ENCODE results near the gene CHD9.

The CHD9 gene

GRCh38 chr16:53053967-53054669 is 673 bp upstream of the CHD9 start:
- peak overlapping the region; percentile 75 for H3K9ac ChIP-seq (ENCODE audit: low read length)
- peak overlapping the region; percentile 89 for H3K4me3 ChIP-seq (ENCODE audit: low read length)
- peaks cover 12% of the 10 kb centered on the region for H3K4me1 ChIP-seq (ENCODE audit: low read length)
- peak; percentile 48 for DNase-seq
- H3K4me2 ChIP-seq (ENCODE audit: low read depth, low read length), result peak overlapping the region; percentile 93
- H3K9me2 ChIP-seq (replicated peaks; ENCODE audit: insufficient read depth, low read length), result no peaks in the 10 kb centered on the region
- H3K27me3 ChIP-seq (replicated peaks; ENCODE audit: insufficient read depth, low read length), result no peaks in the 10 kb centered on the region
- H3K27ac ChIP-seq (ENCODE audit: low read length), result no peak overlapping the region
- TF ChIP-seq EZH2 (optimal IDR thresholded peaks at IDR 0.05; ENCODE audit: low read depth, low read length) (no peak), CTCF (IDR thresholded peaks at IDR 0.05; ENCODE audit: low read length) (no peak), EZH2phosphoT487 (IDR thresholded peaks at IDR 0.05; ENCODE audit: low read length) (no peak)
- H2AFZ ChIP-seq (ENCODE audit: low read length), result peak overlapping the region; percentile 92
- H3K9me3 ChIP-seq (replicated peaks; ENCODE audit: insufficient read depth, low read length), result no peaks in the 10 kb centered on the region
- H4K20me1 ChIP-seq (ENCODE audit: insufficient read depth, low read length), result no peaks in the 10 kb centered on the region
- peaks cover 38% of the 10 kb centered on the region for H3K79me2 ChIP-seq (ENCODE audit: low read length)
- no peaks in the 10 kb centered on the region; the same call in 1 of the 2 replicates for H3F3A ChIP-seq (ENCODE audit: insufficient read depth, low read length)
- H3K36me3 ChIP-seq (replicated peaks; ENCODE audit: insufficient read depth, low read length), result no peaks in the 10 kb centered on the region

- H3K9me3 ChIP-seq (replicated peaks; ENCODE audit: insufficient read depth, low read length), result no peaks in the 10 kb centered on the region
- DNase-seq, result peak; percentile 45
- no peaks in the 10 kb centered on the region for H3K36me3 ChIP-seq (replicated peaks; ENCODE audit: insufficient read depth, low read length)
- peak overlapping the region; percentile 75 for H3K9ac ChIP-seq (ENCODE audit: low read length)
- no peaks in the 10 kb centered on the region for H4K20me1 ChIP-seq (ENCODE audit: insufficient read depth, low read length)
- peak overlapping the region; percentile 92 for H2AFZ ChIP-seq (ENCODE audit: low read length)
- H3K27me3 ChIP-seq (replicated peaks; ENCODE audit: insufficient read depth, low read length), result no peaks in the 10 kb centered on the region
- H3K9me2 ChIP-seq (replicated peaks; ENCODE audit: insufficient read depth, low read length), result no peaks in the 10 kb centered on the region
- H3K4me3 ChIP-seq (ENCODE audit: low read length), result peak overlapping the region; percentile 89
- H3K79me2 ChIP-seq (ENCODE audit: low read length), result peaks cover 54% of the 10 kb centered on the region
- peak overlapping the region; percentile 38; the same call in 1 of the 2 replicates for H3K27ac ChIP-seq (ENCODE audit: low read length)
- TF ChIP-seq CTCF (IDR thresholded peaks at IDR 0.05; ENCODE audit: low read length) (no peak), EZH2 (optimal IDR thresholded peaks at IDR 0.05; ENCODE audit: low read depth, low read length) (no peak), EZH2phosphoT487 (IDR thresholded peaks at IDR 0.05; ENCODE audit: low read length) (no peak)
- peaks cover 5% of the 10 kb centered on the region; the same call in 1 of the 2 replicates for H3F3A ChIP-seq (ENCODE audit: insufficient read depth, low read length)
- H3K4me1 ChIP-seq (ENCODE audit: low read length), result peaks cover 15% of the 10 kb centered on the region
- peak overlapping the region; percentile 93 for H3K4me2 ChIP-seq (ENCODE audit: low read depth, low read length)
Observed at GRCh38 chr16:53055541-53056391, 975 bp downstream of the CHD9 start.

- H3K9me2 ChIP-seq (replicated peaks; ENCODE audit: insufficient read depth, low read length), result no peaks in the 10 kb centered on the region
- DNase-seq, result no peak
- H3K4me1 ChIP-seq (ENCODE audit: low read length), result peaks cover 22% of the 10 kb centered on the region
- H3F3A ChIP-seq (ENCODE audit: insufficient read depth, low read length), result peaks cover 10% of the 10 kb centered on the region
- no peaks in the 10 kb centered on the region for H3K36me3 ChIP-seq (replicated peaks; ENCODE audit: insufficient read depth, low read length)
- no peak overlapping the region for H3K27ac ChIP-seq (ENCODE audit: low read length)
- no peaks in the 10 kb centered on the region for H3K27me3 ChIP-seq (replicated peaks; ENCODE audit: insufficient read depth, low read length)
- H3K9me3 ChIP-seq (replicated peaks; ENCODE audit: insufficient read depth, low read length), result no peaks in the 10 kb centered on the region
- H2AFZ ChIP-seq (ENCODE audit: low read length), result no peak overlapping the region
- no peak for TF ChIP-seq CTCF (IDR thresholded peaks at IDR 0.05; ENCODE audit: low read length)
- no peak for TF ChIP-seq EZH2 (optimal IDR thresholded peaks at IDR 0.05; ENCODE audit: low read depth, low read length)
- no peak for TF ChIP-seq EZH2phosphoT487 (IDR thresholded peaks at IDR 0.05; ENCODE audit: low read length)
- H4K20me1 ChIP-seq (ENCODE audit: insufficient read depth, low read length), result no peaks in the 10 kb centered on the region
- peak overlapping the region; percentile 93; the same call in 1 of the 2 replicates for H3K4me2 ChIP-seq (ENCODE audit: low read depth, low read length)
- H3K79me2 ChIP-seq (ENCODE audit: low read length), result peaks cover 56% of the 10 kb centered on the region
- H3K9ac ChIP-seq (ENCODE audit: low read length), result no peak overlapping the region
- no peak overlapping the region for H3K4me3 ChIP-seq (ENCODE audit: low read length)
Observed at GRCh38 chr16:53056392-53056881, 1.6 kb downstream of the CHD9 start.

All from MM.1S (cell line).